IPS DF 19.7 (cell line): Measurements from ENCODE around the gene PIP5KL1.

Experiments
- DNase-seq: peaks from one replicate; pipeline ENCODE4 v3.0.0-alpha.2; 2013; ENCODE audit warnings: low read depth, low spot score

The PIP5KL1 gene

GRCh38 chr9:127949827-127950512 lies 19.4 kb upstream of the PIP5KL1 start:
- DNase-seq: no peak

GRCh38 chr9:127947841-127948710 lies 17.5 kb upstream of the PIP5KL1 start:
- DNase-seq: no peak

- no peak for DNase-seq
Measured at GRCh38 chr9:127946728-127947127, 16.2 kb upstream of the PIP5KL1 start.

GRCh38 chr9:127945942-127946341 lies 15.4 kb upstream of the PIP5KL1 start:
- DNase-seq: no peak

- DNase-seq: no peak
Measured at GRCh38 chr9:127945338-127945737, 14.8 kb upstream of the PIP5KL1 start.

GRCh38 chr9:127944586-127945218 lies 14.1 kb upstream of the PIP5KL1 start:
- DNase-seq: no peak

- DNase-seq: peak; percentile 63
Measured at GRCh38 chr9:127943731-127944144, 13.2 kb upstream of the PIP5KL1 start.

- no peak for DNase-seq
Measured at GRCh38 chr9:127943011-127943662, 12.6 kb upstream of the PIP5KL1 start.

- no peak for DNase-seq
Measured at GRCh38 chr9:127942216-127943010, 11.8 kb upstream of the PIP5KL1 start.

GRCh38 chr9:127941961-127942215 lies 11.3 kb upstream of the PIP5KL1 start:
- DNase-seq: no peak

- DNase-seq: no peak
Measured at GRCh38 chr9:127941062-127941960, 10.7 kb upstream of the PIP5KL1 start.

- no peak for DNase-seq
Measured at GRCh38 chr9:127940593-127940992, 10.0 kb upstream of the PIP5KL1 start.

- DNase-seq: no peak
Measured at GRCh38 chr9:127938298-127938690, 7.7 kb upstream of the PIP5KL1 start.

GRCh38 chr9:127937388-127938297 lies 7.1 kb upstream of the PIP5KL1 start, which contains the start of gene DPM2:
Gene DPM2, minus strand, starts transcription at chr9:127937854. Its CDS starts 34 bp downstream, at chr9:127937820.
- peak; percentile 74 for DNase-seq

GRCh38 chr9:127937056-127937387 lies 6.4 kb upstream of the PIP5KL1 start:
- DNase-seq: no peak

- DNase-seq: no peak
Measured at GRCh38 chr9:127936347-127936852, 5.8 kb upstream of the PIP5KL1 start.

GRCh38 chr9:127935765-127936221 lies 5.2 kb upstream of the PIP5KL1 start:
- no peak for DNase-seq

- no peak for DNase-seq
Measured at GRCh38 chr9:127934986-127935385, 4.4 kb upstream of the PIP5KL1 start.

- no peak for DNase-seq
Measured at GRCh38 chr9:127934248-127934647, 3.7 kb upstream of the PIP5KL1 start.
